ENCODE data around the gene PRMT9. TPM values are rescaled to one million over a fixed set of nuclear protein-coding genes. Genes with fewer than 3 reads are reported as not detected.

The PRMT9 gene
- total RNA-seq, 1 donor from 2014 or later = 7.1 TPM

- Histone ChIP-seq H3K4me3 (ENCODE audit: low read depth, low read length) (no peak overlapping the region), H3K27me3 (ENCODE audit: control insufficient read depth, insufficient read depth, low read length) (no peaks in the 10 kb centered on the region), H3K36me3 (ENCODE audit: control insufficient read depth, insufficient read depth, low read length) (peaks cover 5% of the 10 kb centered on the region)
- DNase-seq (ENCODE audit: low read depth) (no peak), FAIRE-seq (no peak)
- TF ChIP-seq CTCF (IDR thresholded peaks at IDR 0.05; ENCODE audit: insufficient read depth, low read length, severe bottlenecking) = no peak
These were observed 45.0 kb downstream of the PRMT9 start for GRCh38 chr4:147638942-147639341.

DNA sequence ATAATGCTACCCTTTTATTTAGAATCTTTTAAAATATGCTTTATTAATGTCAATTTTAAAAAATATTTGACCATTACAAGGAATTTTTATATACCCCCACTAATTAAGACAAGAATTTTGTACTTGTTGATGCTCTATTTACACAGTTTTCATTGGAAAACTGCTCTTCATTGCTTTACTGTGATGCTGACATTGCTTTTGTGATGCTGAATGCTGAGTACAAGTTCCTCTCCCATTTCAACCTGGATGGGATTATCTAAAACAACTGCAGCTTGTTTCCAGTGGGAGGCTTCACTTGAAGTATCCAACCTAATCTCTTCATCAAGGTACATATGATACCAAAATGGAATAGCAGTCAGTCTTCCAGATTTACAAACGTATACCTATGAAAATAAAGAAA is 45.6 kb downstream of the PRMT9 start:
- Histone ChIP-seq H3K4me3 (ENCODE audit: low read depth, low read length) (no peak overlapping the region), H3K27me3 (ENCODE audit: control insufficient read depth, insufficient read depth, low read length) (no peaks in the 10 kb centered on the region), H3K36me3 (ENCODE audit: control insufficient read depth, insufficient read depth, low read length) (peaks cover 5% of the 10 kb centered on the region)
- no peak for FAIRE-seq
- no peak for DNase-seq (ENCODE audit: low read depth)
- no peak for TF ChIP-seq CTCF (IDR thresholded peaks at IDR 0.05; ENCODE audit: insufficient read depth, low read length, severe bottlenecking)

- peaks cover 5% of the 10 kb centered on the region for H3K36me3 ChIP-seq (ENCODE audit: control insufficient read depth, insufficient read depth, low read length)
- no peak overlapping the region for H3K4me3 ChIP-seq (ENCODE audit: low read depth, low read length)
- TF ChIP-seq CTCF (IDR thresholded peaks at IDR 0.05; ENCODE audit: insufficient read depth, low read length, severe bottlenecking) = no peak
- FAIRE-seq = no peak
- H3K27me3 ChIP-seq (ENCODE audit: control insufficient read depth, insufficient read depth, low read length) = no peaks in the 10 kb centered on the region
- DNase-seq (ENCODE audit: low read depth) = no peak
These were observed 48.6 kb downstream of the PRMT9 start for GRCh38 chr4:147635348-147635747.

DNA sequence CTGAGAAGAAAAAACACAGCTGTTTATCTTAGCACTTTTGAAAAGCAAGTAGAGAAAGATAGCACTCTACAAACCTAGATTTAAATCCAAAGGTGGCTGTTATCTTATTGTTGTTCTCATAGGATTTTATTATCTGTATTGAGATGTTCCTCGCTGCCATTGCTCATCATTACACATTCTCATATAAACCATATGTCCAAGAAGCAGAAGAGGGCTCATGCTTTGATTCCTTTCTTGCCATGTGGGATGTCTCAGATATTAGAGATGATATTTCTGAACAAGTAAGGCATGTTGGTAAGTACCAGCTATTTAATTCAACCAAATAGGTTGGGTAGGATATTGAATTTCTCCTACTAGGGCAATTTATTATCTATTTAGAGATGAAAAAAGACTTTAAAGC is 50.3 kb downstream of the PRMT9 start:
- DNase-seq (ENCODE audit: low read depth) (no peak), FAIRE-seq (no peak)
- H3K4me3 ChIP-seq (ENCODE audit: low read depth, low read length) = no peak overlapping the region
- TF ChIP-seq CTCF (IDR thresholded peaks at IDR 0.05; ENCODE audit: insufficient read depth, low read length, severe bottlenecking) = no peak
- H3K27me3 ChIP-seq (ENCODE audit: control insufficient read depth, insufficient read depth, low read length) = no peaks in the 10 kb centered on the region
- H3K36me3 ChIP-seq (ENCODE audit: control insufficient read depth, insufficient read depth, low read length) = peaks cover 5% of the 10 kb centered on the region

GRCh38 chr4:147633113-147633512 is 50.9 kb downstream of the PRMT9 start:
- FAIRE-seq = no peak
- no peak for TF ChIP-seq CTCF (IDR thresholded peaks at IDR 0.05; ENCODE audit: insufficient read depth, low read length, severe bottlenecking)
- Histone ChIP-seq H3K27me3 (ENCODE audit: control insufficient read depth, insufficient read depth, low read length) (no peaks in the 10 kb centered on the region), H3K36me3 (ENCODE audit: control insufficient read depth, insufficient read depth, low read length) (peaks cover 4% of the 10 kb centered on the region), H3K4me3 (ENCODE audit: low read depth, low read length) (no peak overlapping the region)
- no peak for DNase-seq (ENCODE audit: low read depth)
